CD8-positive, alpha-beta memory T cell (primary cell): ENCODE data around the gene PRKAG1. TPM values are rescaled to one million over a fixed set of nuclear protein-coding genes. Genes with fewer than 3 reads are reported as not detected.

ENCODE experiments used
- CTCF ChIA-PET: fragments of 350-600 bp; sonication (Branson Sonifier 250); formaldehyde crosslinking; loops from one replicate; lab custom pipeline; 2021; ENCODE audit warnings: antibody characterized with exemption; lab: Charles Lee
- POLR2A ChIA-PET: fragments of 350-600 bp; sonication (Branson Sonifier 250); formaldehyde crosslinking; loops from one replicate; lab custom pipeline; 2021; ENCODE audit warnings: antibody characterized with exemption; lab: Charles Lee
- DNase-seq, 5 donors: peaks; one replicate each; pipeline versions ENCODE4 v3.0.0 to v3.0.0-alpha.2; 2020 to 2022; ENCODE audit warnings: mixed read lengths in 1 of 5
- H3K27ac ChIP-seq: one replicate; pipeline ENCODE4 v1.7.0; 2013; ENCODE audit warnings: low read depth, mild to moderate bottlenecking, low read length, moderate library complexity
- H3K27me3 ChIP-seq: 2 replicates; pipeline ENCODE4 v1.7.0; 2013; ENCODE audit warnings: low read length, mild to moderate bottlenecking; ENCODE audit not compliant: insufficient read depth, poor library complexity, severe bottlenecking
- H3K36me3 ChIP-seq: 2 replicates; pipeline ENCODE4 v1.7.0; 2013; ENCODE audit warnings: mild to moderate bottlenecking, low read length, moderate library complexity; ENCODE audit not compliant: insufficient read depth
- H3K4me1 ChIP-seq: 2 replicates; pipeline ENCODE4 v1.7.0; 2013; ENCODE audit warnings: mild to moderate bottlenecking, low read length, moderate library complexity; ENCODE audit not compliant: insufficient read depth
- H3K4me3 ChIP-seq: 2 replicates; pipeline ENCODE4 v1.7.0; 2013; ENCODE audit warnings: mild to moderate bottlenecking, low read length
- H3K9me3 ChIP-seq: 2 replicates; pipeline ENCODE4 v1.7.0; 2013; ENCODE audit warnings: mild to moderate bottlenecking, low read length
- H3K27ac Mint-ChIP-seq, 8 donors: one replicate each; pipeline ENCODE4 v1.8.0; 2020 to 2021; ENCODE audit warnings: mixed read lengths in 8 of 8, mild to moderate bottlenecking in 6 of 8, inconsistent platforms in 3 of 8, moderate library complexity in 3 of 8
- H3K27me3 Mint-ChIP-seq, 2 donors: one replicate each; pipeline ENCODE4 v1.8.0; 2020 to 2021; ENCODE audit warnings: mixed read lengths in 2 of 2, mild to moderate bottlenecking in 1 of 2, moderate library complexity in 1 of 2
- H3K36me3 Mint-ChIP-seq, 3 donors: one replicate each; pipeline ENCODE4 v1.8.0; 2020 to 2021; ENCODE audit warnings: mixed read lengths in 3 of 3, inconsistent platforms in 1 of 3, mild to moderate bottlenecking in 1 of 3
- H3K4me1 Mint-ChIP-seq, 3 donors: one replicate each; pipeline ENCODE4 v1.8.0; 2020 to 2021; ENCODE audit warnings: mixed read lengths in 3 of 3, inconsistent platforms in 1 of 3, mild to moderate bottlenecking in 1 of 3
- H3K4me3 Mint-ChIP-seq, 7 donors: one replicate each; pipeline ENCODE4 v1.8.0; 2020 to 2021; ENCODE audit warnings: mixed read lengths in 7 of 7, mild to moderate bottlenecking in 6 of 7, moderate library complexity in 4 of 7, inconsistent platforms in 2 of 7
- H3K9me3 Mint-ChIP-seq, 5 donors: one replicate each; pipeline ENCODE4 v1.8.0; 2020 to 2022; ENCODE audit warnings: mixed read lengths in 5 of 5, mild to moderate bottlenecking in 3 of 5, moderate library complexity in 2 of 5, inconsistent platforms in 1 of 5
- polyA plus RNA-seq: library from polyadenylated mRNA; unstranded; fragments of 300-500 nt; fragmentation: Illumina TruSeq; gene quantifications from one replicate; pipeline ENCODE4 v1.2.3, GENCODE V29; 2021
- total RNA-seq, 2 experiments: library from RNA; stranded (reverse); gene quantifications; one replicate each; pipeline ENCODE4 v1.2.3, GENCODE V29; 2021

Gene PRKAG1
- total and polyA plus RNA-seq, 3 experiments from 2014 or later, result 45.9 to 78.3 (median 73.3) TPM

- DNase-seq, result peak in 1 of 5 donors; percentile 23
- H3K27me3 ChIP-seq, result no peaks in the 10 kb centered on the region
- H3K27ac Mint-ChIP-seq, result peak overlapping the region in 5 of 8 donors; percentile 7 to 83 (median 73)
- H3K27me3 Mint-ChIP-seq, result no peaks in the 10 kb centered on the region
- H3K4me3 Mint-ChIP-seq, result no peak overlapping the region
- ChIA-PET CTCF (interaction anchor here (1.1 to 2.8 kb wide), 3 partner anchors 9 to 15 kb away, joined by 3 to 16 read pairs (median 4); no protein-coding TSS in a partner anchor), POLR2A (interaction anchor here (1.0 kb wide), 1 partner anchor 10 kb away, joined by 3 read pairs; no protein-coding TSS in a partner anchor)
- no peak overlapping the region for H3K4me3 ChIP-seq
- no peaks in the 10 kb centered on the region for H3K4me1 Mint-ChIP-seq
- H3K27ac ChIP-seq, result no peak overlapping the region
- no peaks in the 10 kb centered on the region for H3K9me3 Mint-ChIP-seq
- peaks cover 43% of the 10 kb centered on the region for H3K36me3 ChIP-seq
- H3K36me3 Mint-ChIP-seq, result peaks cover 4 to 84% (median 5%) of the 10 kb centered on the region in 3 donors
- H3K4me1 ChIP-seq, result no peaks in the 10 kb centered on the region
- no peaks in the 10 kb centered on the region for H3K9me3 ChIP-seq
These were observed 10.2 kb upstream of the PRKAG1 start for GRCh38 chr12:49028666-49029275.

- Mint-ChIP-seq H3K36me3 (peaks cover 4 to 85% (median 5%) of the 10 kb centered on the region in 3 donors), H3K9me3 (no peaks in the 10 kb centered on the region), H3K4me3 (no peak overlapping the region), H3K4me1 (no peaks in the 10 kb centered on the region), H3K27ac (peak overlapping the region in 7 of 8 donors; percentile 57 to 83 (median 77)), H3K27me3 (no peaks in the 10 kb centered on the region)
- Histone ChIP-seq H3K36me3 (peaks cover 43% of the 10 kb centered on the region), H3K4me1 (no peaks in the 10 kb centered on the region), H3K4me3 (no peak overlapping the region), H3K27ac (no peak overlapping the region), H3K27me3 (no peaks in the 10 kb centered on the region), H3K9me3 (no peaks in the 10 kb centered on the region)
- ChIA-PET CTCF (interaction anchor here (1.0 to 2.8 kb wide), 4 partner anchors 11 to 40 kb away, joined by 3 to 16 read pairs (median 3); no protein-coding TSS in a partner anchor), POLR2A (no interaction called here)
- peak in 1 of 5 donors; percentile 31 for DNase-seq
These were observed 9.4 kb upstream of the PRKAG1 start for GRCh38 chr12:49027846-49028555.

GRCh38 chr12:49026678-49027480, 8.3 kb upstream of the PRKAG1 start:
- H3K27me3 ChIP-seq, result no peaks in the 10 kb centered on the region
- ChIA-PET POLR2A (no interaction called here), CTCF (interaction anchor here (1.0 kb wide), 1 partner anchor 39 kb away, joined by 3 read pairs; no protein-coding TSS in a partner anchor)
- no peaks in the 10 kb centered on the region for H3K4me1 ChIP-seq
- no peaks in the 10 kb centered on the region for H3K4me1 Mint-ChIP-seq
- H3K27me3 Mint-ChIP-seq, result no peaks in the 10 kb centered on the region
- H3K36me3 ChIP-seq, result peaks cover 40% of the 10 kb centered on the region
- H3K36me3 Mint-ChIP-seq, result peaks cover 4 to 86% (median 14%) of the 10 kb centered on the region in 3 donors
- no peak overlapping the region for H3K27ac ChIP-seq
- H3K27ac Mint-ChIP-seq, result peak overlapping the region in 4 of 8 donors; percentile 60 to 89 (median 79)
- no peak overlapping the region for H3K4me3 Mint-ChIP-seq
- no peaks in the 10 kb centered on the region for H3K9me3 Mint-ChIP-seq
- H3K9me3 ChIP-seq, result no peaks in the 10 kb centered on the region
- no peak overlapping the region for H3K4me3 ChIP-seq
- DNase-seq, result peak in 1 of 5 donors; percentile 42

- no peaks in the 10 kb centered on the region for H3K27me3 ChIP-seq
- Mint-ChIP-seq H3K4me1 (no peaks in the 10 kb centered on the region), H3K27me3 (no peaks in the 10 kb centered on the region), H3K4me3 (no peak overlapping the region), H3K9me3 (no peaks in the 10 kb centered on the region), H3K36me3 (peaks cover 4 to 87% (median 17%) of the 10 kb centered on the region in 3 donors), H3K27ac (peak overlapping the region in 7 of 8 donors; percentile 54 to 100 (median 82))
- H3K36me3 ChIP-seq, result peaks cover 45% of the 10 kb centered on the region
- no peaks in the 10 kb centered on the region for H3K9me3 ChIP-seq
- ChIA-PET POLR2A (no interaction called here), CTCF (interaction anchor here (0.9 kb wide), 1 partner anchor 62 kb away, joined by 3 read pairs; no protein-coding TSS in a partner anchor)
- H3K4me1 ChIP-seq, result no peaks in the 10 kb centered on the region
- no peak overlapping the region for H3K27ac ChIP-seq
- no peak for DNase-seq
- H3K4me3 ChIP-seq, result no peak overlapping the region
These were observed 7.5 kb upstream of the PRKAG1 start for GRCh38 chr12:49026101-49026500.

- H3K4me1 Mint-ChIP-seq, result no peaks in the 10 kb centered on the region
- H3K36me3 Mint-ChIP-seq, result peaks cover 4 to 87% (median 17%) of the 10 kb centered on the region in 3 donors
- no peak for DNase-seq
- Histone ChIP-seq H3K27ac (no peak overlapping the region), H3K27me3 (no peaks in the 10 kb centered on the region), H3K36me3 (peaks cover 45% of the 10 kb centered on the region), H3K4me3 (no peak overlapping the region), H3K4me1 (no peaks in the 10 kb centered on the region), H3K9me3 (no peaks in the 10 kb centered on the region)
- peak overlapping the region in 7 of 8 donors; percentile 29 to 100 (median 57) for H3K27ac Mint-ChIP-seq
- no peak overlapping the region for H3K4me3 Mint-ChIP-seq
- no peaks in the 10 kb centered on the region for H3K9me3 Mint-ChIP-seq
- CTCF ChIA-PET, result interaction anchor here (0.9 kb wide), 1 partner anchor 63 kb away, joined by 3 read pairs; no protein-coding TSS in a partner anchor
- no peaks in the 10 kb centered on the region for H3K27me3 Mint-ChIP-seq
- POLR2A ChIA-PET, result no interaction called here
These were observed 6.9 kb upstream of the PRKAG1 start for GRCh38 chr12:49025463-49025862.

- no peak overlapping the region for H3K4me3 ChIP-seq
- no peaks in the 10 kb centered on the region for H3K27me3 Mint-ChIP-seq
- no peaks in the 10 kb centered on the region for H3K9me3 ChIP-seq
- ChIA-PET CTCF (interaction anchor here (0.6 kb wide), 1 partner anchor 78 kb away, joined by 3 read pairs; no protein-coding TSS in a partner anchor), POLR2A (no interaction called here)
- H3K36me3 Mint-ChIP-seq, result peaks cover 4 to 83% (median 17%) of the 10 kb centered on the region in 3 donors
- peak overlapping the region in 7 of 8 donors; percentile 78 to 100 (median 89) for H3K27ac Mint-ChIP-seq
- peaks cover 5% of the 10 kb centered on the region in 3 donors for H3K4me1 Mint-ChIP-seq
- H3K27me3 ChIP-seq, result no peaks in the 10 kb centered on the region
- H3K9me3 Mint-ChIP-seq, result no peaks in the 10 kb centered on the region
- peaks cover 5% of the 10 kb centered on the region for H3K4me1 ChIP-seq
- peaks cover 45% of the 10 kb centered on the region for H3K36me3 ChIP-seq
- no peak for DNase-seq
- H3K27ac ChIP-seq, result no peak overlapping the region
- no peak overlapping the region for H3K4me3 Mint-ChIP-seq
These were observed 6.0 kb upstream of the PRKAG1 start for GRCh38 chr12:49024543-49024942.

- Histone ChIP-seq H3K36me3 (peaks cover 40% of the 10 kb centered on the region), H3K4me1 (peaks cover 8% of the 10 kb centered on the region), H3K27ac (no peak overlapping the region), H3K9me3 (no peaks in the 10 kb centered on the region), H3K4me3 (no peak overlapping the region), H3K27me3 (no peaks in the 10 kb centered on the region)
- POLR2A ChIA-PET, result no interaction called here
- H3K4me3 Mint-ChIP-seq, result no peak overlapping the region
- no peaks in the 10 kb centered on the region for H3K27me3 Mint-ChIP-seq
- CTCF ChIA-PET, result interaction anchor here (0.6 kb wide), 1 partner anchor 77 kb away, joined by 3 read pairs; no protein-coding TSS in a partner anchor
- peaks cover 8 to 13% (median 11%) of the 10 kb centered on the region in 3 donors for H3K4me1 Mint-ChIP-seq
- H3K9me3 Mint-ChIP-seq, result no peaks in the 10 kb centered on the region
- H3K27ac Mint-ChIP-seq, result peak overlapping the region in 7 of 8 donors; percentile 84 to 100 (median 93)
- H3K36me3 Mint-ChIP-seq, result peaks cover 4 to 78% (median 17%) of the 10 kb centered on the region in 3 donors
- DNase-seq, result no peak
These were observed 5.2 kb upstream of the PRKAG1 start for GRCh38 chr12:49023812-49024211.
